ENCODE data around the gene TRPC4AP. TPM values are rescaled to one million over a fixed set of nuclear protein-coding genes. Genes with fewer than 3 reads are reported as not detected.
A peak's percentile ranks its signal among the peaks of the same experiment; 100 is the strongest.

TRPC4AP gene
- total and polyA plus RNA-seq, 8 donors = 26.2 to 89.0 (median 52.4) TPM

- DNase-seq = no peak
- H3K27me3 ChIP-seq = no peaks in the 10 kb centered on the region
- H3K9me3 ChIP-seq = no peaks in the 10 kb centered on the region
- H3K4me1 ChIP-seq = peaks cover 0 to 19% (median 0%) of the 10 kb centered on the region in 4 donors
- H3K27ac ChIP-seq = no peak overlapping the region
- intact Hi-C loops (cut with DNase I; ENCODE audit: low total_unique reads) = no loop called here
- 71 to 82% (median 80%) methylated on average over 5 of the region's 5 CpGs for WGBS, 5 donors
- TF ChIP-seq EP300 (IDR thresholded peaks at IDR 0.05) (no peak), CTCF (IDR thresholded peaks at IDR 0.05) (no peak), POLR2AphosphoS5 (IDR thresholded peaks at IDR 0.05) (no peak), POLR2A (IDR thresholded peaks at IDR 0.05) (no peak)
- peaks cover 85 to 100% (median 97%) of the 10 kb centered on the region in 4 donors for H3K36me3 ChIP-seq
- H3K4me3 ChIP-seq = no peak overlapping the region
These were observed 80.9 kb downstream of the TRPC4AP start for GRCh38 chr20:35011589-35012226.

- TF ChIP-seq CTCF (IDR thresholded peaks at IDR 0.05) (no peak), POLR2AphosphoS5 (IDR thresholded peaks at IDR 0.05) (no peak), EP300 (IDR thresholded peaks at IDR 0.05) (no peak), POLR2A (IDR thresholded peaks at IDR 0.05) (no peak)
- WGBS, 5 donors = 88 to 91% (median 90%) methylated on average over 19 of the region's 19 CpGs
- Histone ChIP-seq H3K9me3 (no peaks in the 10 kb centered on the region), H3K4me1 (peaks cover 0 to 17% (median 0%) of the 10 kb centered on the region in 4 donors), H3K27ac (no peak overlapping the region), H3K36me3 (peaks cover 90 to 100% (median 100%) of the 10 kb centered on the region in 4 donors), H3K27me3 (no peaks in the 10 kb centered on the region), H3K4me3 (no peak overlapping the region)
- intact Hi-C loops (cut with DNase I; ENCODE audit: low total_unique reads) = no loop called here
- peak in 1 of 2 donors; percentile 18 for DNase-seq
These were observed 82.0 kb downstream of the TRPC4AP start for GRCh38 chr20:35010405-35011192.

GRCh38 chr20:35009665-35010328 is 82.8 kb downstream of the TRPC4AP start:
- intact Hi-C loops (cut with DNase I; ENCODE audit: low total_unique reads) = no loop called here
- Histone ChIP-seq H3K4me3 (no peak overlapping the region), H3K4me1 (peaks cover 0 to 14% (median 0%) of the 10 kb centered on the region in 4 donors), H3K27ac (no peak overlapping the region), H3K36me3 (peaks cover 92 to 100% (median 100%) of the 10 kb centered on the region in 4 donors), H3K27me3 (no peaks in the 10 kb centered on the region), H3K9me3 (no peaks in the 10 kb centered on the region)
- no peak for DNase-seq
- 89 to 97% (median 95%) methylated on average over 11 of the region's 11 CpGs for WGBS, 5 donors
- TF ChIP-seq CTCF (IDR thresholded peaks at IDR 0.05) (no peak), EP300 (IDR thresholded peaks at IDR 0.05) (no peak), POLR2AphosphoS5 (IDR thresholded peaks at IDR 0.05) (no peak), POLR2A (IDR thresholded peaks at IDR 0.05) (no peak)
